ENCODE measurements around the gene MYL9. TPM values are rescaled to one million over a fixed set of nuclear protein-coding genes. Genes with fewer than 3 reads are reported as not detected.

Gene MYL9
- total RNA-seq, 1 experiment from 2014 or later = 49.3 TPM

DNA sequence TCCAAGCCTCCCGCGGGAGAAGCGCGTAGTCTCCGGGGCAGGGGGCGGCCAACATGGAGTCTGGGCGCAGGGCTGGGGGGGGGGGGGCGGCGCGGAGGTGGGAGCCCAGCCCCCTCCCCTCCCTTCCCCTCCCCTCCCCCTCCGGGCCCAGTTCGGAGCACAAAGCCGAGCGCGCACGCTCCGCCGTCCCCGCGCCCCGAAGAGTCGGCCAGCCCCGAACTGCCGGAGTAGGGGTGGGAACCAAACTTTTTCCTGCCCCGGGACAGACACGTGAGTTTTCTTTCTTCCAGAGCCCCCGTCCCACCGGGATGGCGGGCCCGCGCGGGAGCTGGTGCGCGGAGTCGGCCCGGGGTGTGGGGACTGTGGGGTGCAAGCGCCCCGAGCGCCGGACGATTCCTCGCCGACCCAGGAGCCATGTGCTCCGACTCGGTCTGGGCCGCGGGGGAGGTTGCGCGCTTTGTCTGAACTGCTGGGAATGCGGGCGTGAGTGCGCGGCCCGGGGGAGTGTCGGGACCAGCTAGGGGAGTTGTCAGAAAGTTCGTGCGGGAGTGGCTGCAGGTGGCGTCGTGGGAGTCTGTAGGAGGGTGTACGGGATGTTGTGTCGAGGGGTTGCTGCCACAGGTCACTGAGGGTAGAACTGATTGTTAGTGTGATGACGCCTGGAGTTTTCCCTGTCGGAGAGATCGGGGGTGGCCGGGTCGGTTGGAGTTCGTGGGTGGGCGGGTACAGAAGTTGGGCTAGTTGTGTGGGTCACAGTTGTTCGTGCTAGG, 33.2 kb downstream of the MYL9 start:
- Histone ChIP-seq H3K4me1 (ENCODE audit: control insufficient read depth in 1 of 2, insufficient read depth in 2 of 2, low read length in 2 of 2) (peaks cover 21 to 35% of the 10 kb centered on the region in 2 experiments), H3K4me2 (ENCODE audit: low read length) (peak overlapping the region; percentile 100), H3K27ac (ENCODE audit: low read depth, low read length) (peak overlapping the region; percentile 68), H3K79me2 (ENCODE audit: insufficient read depth, low read length) (peaks cover 16% of the 10 kb centered on the region), H2AFZ (ENCODE audit: low read depth, low read length, poor library complexity, severe bottlenecking) (no peak overlapping the region), H3K4me3 (replicated peaks in 1 of 2; ENCODE audit: low read depth in 1 of 2, low read length in 2 of 2) (peak overlapping the region; percentile 72 to 79), H3K9me3 (ENCODE audit: control insufficient read depth in 1 of 2, insufficient read depth in 1 of 2, low read depth in 1 of 2, low read length in 2 of 2) (no peaks in the 10 kb centered on the region), H4K20me1 (ENCODE audit: insufficient read depth) (no peaks in the 10 kb centered on the region), H3K36me3 (ENCODE audit: control insufficient read depth in 1 of 2, insufficient read depth in 2 of 2, low read length in 2 of 2) (peaks cover 0 to 2% of the 10 kb centered on the region in 2 experiments; a peak in 3 of 4 replicates), H3K9me2 (ENCODE audit: insufficient read depth) (no peaks in the 10 kb centered on the region), H3K9ac (ENCODE audit: low read length) (peak overlapping the region; percentile 82), H3K27me3 (ENCODE audit: insufficient read depth, low read length) (no peaks in the 10 kb centered on the region)
- no peak for DNase-seq (ENCODE audit: low read depth, low spot score)
- RAD21 ChIA-PET (ENCODE audit: low non-redundant PET in 1 of 2, low total read pairs in 2 of 2, uncharacterized antibody in 2 of 2, unreplicated experiment in 2 of 2) = no interaction called here
- CTCF ChIA-PET = interaction anchor here (0.7 to 1.8 kb wide), 3 partner anchors 11 to 616 kb away, joined by 3 to 5 read pairs (median 5); partner anchors contain the start of gene RAB5IF
- ATAC-seq = peak; percentile 48
- no peak for TF ChIP-seq ELF1 (IDR thresholded peaks at IDR 0.05; ENCODE audit: borderline replicate concordance, low read depth)
- TF ChIP-seq, protein P1, sequence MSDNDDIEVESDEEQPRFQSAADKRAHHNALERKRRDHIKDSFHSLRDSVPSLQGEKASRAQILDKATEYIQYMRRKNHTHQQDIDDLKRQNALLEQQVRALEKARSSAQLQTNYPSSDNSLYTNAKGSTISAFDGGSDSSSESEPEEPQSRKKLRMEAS (IDR thresholded peaks at IDR 0.05) = peak; percentile 77
- TF ChIP-seq EGR1 (IDR thresholded peaks at IDR 0.05; ENCODE audit: low read depth) = 0 out of 2 replicates have a peak, but pooled peaks have one; percentile 10
- peak; percentile 24; the same call in 1 of the 2 replicates for TF ChIP-seq ZFX (IDR thresholded peaks at IDR 0.05)
- POLR2A ChIA-PET = interaction anchor here (0.6 to 1.2 kb wide), 2 partner anchors 31 to 312 kb away, joined by 3 to 10 read pairs; partner anchors contain the start of gene RAB5IF
- intact Hi-C loops (cut with micrococcal nuclease) = no loop called here
- no TSS peak for BruUV-seq (replicated peaks)

DNA sequence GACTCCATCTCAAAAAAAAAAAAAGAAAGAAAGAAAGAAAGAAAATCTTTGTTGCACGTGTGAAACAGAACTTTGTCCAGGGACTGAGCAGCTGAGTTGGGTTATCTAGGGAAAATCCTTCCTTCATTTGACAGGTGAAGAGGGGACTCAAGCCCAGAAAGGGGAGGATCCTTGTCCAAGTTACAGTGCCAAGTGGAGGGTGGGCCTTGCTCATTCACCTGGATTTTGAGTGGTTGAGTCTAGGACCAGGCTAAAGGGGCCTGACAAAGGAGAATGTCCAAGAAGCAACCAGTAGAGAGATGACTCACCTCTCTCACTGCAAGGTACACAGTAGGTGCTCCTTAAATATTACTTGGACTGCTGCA, 34.7 kb downstream of the MYL9 start:
- Histone ChIP-seq H3K79me2 (ENCODE audit: insufficient read depth, low read length) (peaks cover 16% of the 10 kb centered on the region), H4K20me1 (ENCODE audit: insufficient read depth) (no peaks in the 10 kb centered on the region), H3K36me3 (ENCODE audit: control insufficient read depth in 1 of 2, insufficient read depth in 2 of 2, low read length in 2 of 2) (peaks cover 4 to 8% of the 10 kb centered on the region in 2 experiments), H3K9ac (ENCODE audit: low read length) (no peak overlapping the region), H3K27me3 (ENCODE audit: insufficient read depth, low read length) (no peaks in the 10 kb centered on the region), H3K9me3 (ENCODE audit: control insufficient read depth in 1 of 2, insufficient read depth in 1 of 2, low read depth in 1 of 2, low read length in 2 of 2) (no peaks in the 10 kb centered on the region), H3K4me1 (ENCODE audit: control insufficient read depth in 1 of 2, insufficient read depth in 2 of 2, low read length in 2 of 2) (peaks cover 21 to 29% of the 10 kb centered on the region in 2 experiments), H3K9me2 (ENCODE audit: insufficient read depth) (no peaks in the 10 kb centered on the region), H3K27ac (ENCODE audit: low read depth, low read length) (no peak overlapping the region), H3K4me2 (ENCODE audit: low read length) (peak overlapping the region; percentile 100; the same call in 1 of the 2 replicates), H3K4me3 (replicated peaks in 1 of 2; ENCODE audit: low read depth in 1 of 2, low read length in 2 of 2) (no peak overlapping the region), H2AFZ (ENCODE audit: low read depth, low read length, poor library complexity, severe bottlenecking) (no peak overlapping the region)
- CTCF ChIA-PET = interaction anchor here (0.6 to 1.8 kb wide), 2 partner anchors 29 to 414 kb away, joined by 4 to 5 read pairs; partner anchors contain the start of gene RAB5IF
- TF ChIP-seq CBX3 (IDR thresholded peaks at IDR 0.05; ENCODE audit: low read depth) (no peak), POLR2A (IDR thresholded peaks at IDR 0.05; ENCODE audit: borderline replicate concordance, extremely low read depth, insufficient read depth, insufficient read length) (no peak), FOSL1 (IDR thresholded peaks at IDR 0.05; ENCODE audit: low read depth) (no peak), SP1 (IDR thresholded peaks at IDR 0.05; ENCODE audit: low read depth) (no peak)
- TF ChIP-seq, protein P2, sequence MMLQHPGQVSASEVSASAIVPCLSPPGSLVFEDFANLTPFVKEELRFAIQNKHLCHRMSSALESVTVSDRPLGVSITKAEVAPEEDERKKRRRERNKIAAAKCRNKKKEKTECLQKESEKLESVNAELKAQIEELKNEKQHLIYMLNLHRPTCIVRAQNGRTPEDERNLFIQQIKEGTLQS (IDR thresholded peaks at IDR 0.05) = no peak
- TF ChIP-seq, protein P1 (IDR thresholded peaks at IDR 0.05) = no peak
- intact Hi-C loops (cut with micrococcal nuclease) = no loop called here
- RAD21 ChIA-PET (ENCODE audit: low non-redundant PET in 1 of 2, low total read pairs in 2 of 2, uncharacterized antibody in 2 of 2, unreplicated experiment in 2 of 2) = no interaction called here
- no TSS peak for BruUV-seq (replicated peaks)
- DNase-seq (ENCODE audit: low read depth, low spot score) (no peak), ATAC-seq (no peak)
- POLR2A ChIA-PET = no interaction called here

Measured in HCT116 (cell line).